HG03457 (cell line): ENCODE measurements around the gene GNRHR.
"Not testable (repeated sequence)": the region's sequence is repeated elsewhere in the genome, so short reads cannot be mapped to it uniquely, and the experiment has no call there.

Experiments used
- ATAC-seq: cut with Tn5 transposase; IDR thresholded peaks from one replicate; pipeline ENCODE4 v1.9.1; 2021; ENCODE audit warnings: moderate number of reproducible peaks; ENCODE audit not compliant: unreplicated experiment

GNRHR gene

GRCh38 chr4:67754288-67754687, at the start of gene GNRHR:
TSS of gene GNRHR (minus strand) at chr4:67754388. CDS start at chr4:67754335, 53 bp downstream.
- no peak for ATAC-seq

GRCh38 chr4:67796810-67797209, 42.6 kb upstream of the GNRHR start:
- no peak for ATAC-seq

GRCh38 chr4:67790721-67791120, 36.5 kb upstream of the GNRHR start:
- ATAC-seq, result no peak

GRCh38 chr4:67787311-67787710, 33.1 kb upstream of the GNRHR start:
- no peak for ATAC-seq

- no peak for ATAC-seq
Observed at GRCh38 chr4:67785528-67785927, 31.3 kb upstream of the GNRHR start.

GRCh38 chr4:67779631-67780030, 25.4 kb upstream of the GNRHR start:
- no peak for ATAC-seq

- ATAC-seq, result no peak
Observed at GRCh38 chr4:67776746-67777145, 22.6 kb upstream of the GNRHR start.

- no peak for ATAC-seq
Observed at GRCh38 chr4:67770422-67770821, 16.2 kb upstream of the GNRHR start.

- no peak for ATAC-seq
Observed at GRCh38 chr4:67765928-67766327, 11.7 kb upstream of the GNRHR start.

GRCh38 chr4:67765401-67765800, 11.2 kb upstream of the GNRHR start:
- no peak for ATAC-seq

GRCh38 chr4:67764183-67764582, 10.0 kb upstream of the GNRHR start:
- no peak for ATAC-seq

- peak; percentile 99 for ATAC-seq
Observed at GRCh38 chr4:67762086-67762485, 7.9 kb upstream of the GNRHR start.

- ATAC-seq, result not testable (repeated sequence)
Observed at GRCh38 chr4:67756991-67757390, 2.8 kb upstream of the GNRHR start.

GRCh38 chr4:67755974-67756373, 1.8 kb upstream of the GNRHR start:
- no peak for ATAC-seq

GRCh38 chr4:67751260-67751659, 2.9 kb downstream of the GNRHR start:
- no peak for ATAC-seq

GRCh38 chr4:67750691-67751090, 3.5 kb downstream of the GNRHR start:
- ATAC-seq, result no peak

GRCh38 chr4:67749286-67749685, 4.9 kb downstream of the GNRHR start:
- no peak for ATAC-seq

GRCh38 chr4:67746797-67747495, 7.2 kb downstream of the GNRHR start:
- ATAC-seq, result no peak

GRCh38 chr4:67744561-67745283, 9.5 kb downstream of the GNRHR start:
- ATAC-seq, result no peak

GRCh38 chr4:67743194-67743593, 11.0 kb downstream of the GNRHR start:
- no peak for ATAC-seq

- no peak for ATAC-seq
Observed at GRCh38 chr4:67736262-67736661, 17.9 kb downstream of the GNRHR start.

- ATAC-seq, result no peak
Observed at GRCh38 chr4:67735325-67735724, 18.9 kb downstream of the GNRHR start.
